ENCODE measurements around the gene RNF223.

DNA sequence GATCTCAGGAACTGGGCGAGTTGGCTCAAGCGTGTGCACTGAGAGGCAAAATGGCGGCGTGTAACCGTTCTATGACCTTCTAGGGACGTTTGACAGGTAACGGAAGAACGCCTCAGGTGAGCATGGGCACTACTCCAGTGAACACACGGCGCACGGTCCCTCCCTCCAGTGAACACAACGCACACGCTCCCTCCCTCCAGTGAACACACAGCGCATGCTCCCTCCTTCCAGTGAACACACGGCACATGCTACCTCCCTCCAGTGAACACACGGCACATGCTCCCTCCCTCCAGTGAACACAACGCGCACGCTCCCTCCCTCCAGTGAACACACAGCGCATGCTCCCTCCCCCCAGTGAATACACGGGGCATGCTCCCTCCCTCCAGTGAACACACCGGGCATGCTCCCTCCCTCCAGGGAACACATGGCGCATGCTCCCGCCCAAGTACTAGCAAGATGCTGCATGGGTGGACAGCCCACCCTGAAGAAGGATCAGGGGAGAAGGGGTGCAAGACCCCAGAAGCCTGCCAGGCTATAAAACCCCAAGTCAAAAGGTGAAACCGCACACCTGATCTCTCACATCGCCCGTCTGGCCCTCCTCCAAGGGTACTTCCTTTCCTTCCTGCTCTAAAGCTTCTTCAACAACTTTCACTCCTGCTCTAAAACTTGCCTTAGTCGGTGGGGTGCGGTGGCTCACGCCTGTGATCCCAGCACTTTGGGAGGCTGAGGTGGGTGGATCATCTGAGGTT, 38.3 kb upstream of the RNF223 start:
- TF ChIP-seq, protein P1, sequence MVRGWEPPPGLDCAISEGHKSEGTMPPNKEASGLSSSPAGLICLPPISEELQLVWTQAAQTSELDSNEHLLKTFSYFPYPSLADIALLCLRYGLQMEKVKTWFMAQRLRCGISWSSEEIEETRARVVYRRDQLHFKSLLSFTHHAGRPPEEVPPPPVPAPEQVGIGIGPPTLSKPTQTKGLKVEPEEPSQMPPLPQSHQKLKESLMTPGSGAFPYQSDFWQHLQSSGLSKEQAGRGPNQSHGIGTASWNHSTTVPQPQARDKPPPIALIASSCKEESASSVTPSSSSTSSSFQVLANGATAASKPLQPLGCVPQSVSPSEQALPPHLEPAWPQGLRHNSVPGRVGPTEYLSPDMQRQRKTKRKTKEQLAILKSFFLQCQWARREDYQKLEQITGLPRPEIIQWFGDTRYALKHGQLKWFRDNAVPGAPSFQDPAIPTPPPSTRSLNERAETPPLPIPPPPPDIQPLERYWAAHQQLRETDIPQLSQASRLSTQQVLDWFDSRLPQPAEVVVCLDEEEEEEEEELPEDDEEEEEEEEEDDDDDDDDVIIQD (CRISPR knock-in tag; IDR thresholded peaks at IDR 0.05; ENCODE audit: low read depth): no peak
- TF ChIP-seq NFE2 (CRISPR knock-in tag; IDR thresholded peaks at IDR 0.05): no peak
- no peak for TF ChIP-seq ZFX (CRISPR knock-in tag; IDR thresholded peaks at IDR 0.05; ENCODE audit: low read depth)
- TF ChIP-seq ZNF260 (CRISPR knock-in tag; IDR thresholded peaks at IDR 0.05; ENCODE audit: borderline replicate concordance, low read depth): no peak
- no peak for TF ChIP-seq MTF1 (CRISPR knock-in tag; IDR thresholded peaks at IDR 0.05)
- TF ChIP-seq ZNF720 (CRISPR knock-in tag; IDR thresholded peaks at IDR 0.05): no peak
- TF ChIP-seq FOSL1 (CRISPR knock-in tag; IDR thresholded peaks at IDR 0.05; ENCODE audit: borderline replicate concordance): no peak
- TF ChIP-seq, protein P2, sequence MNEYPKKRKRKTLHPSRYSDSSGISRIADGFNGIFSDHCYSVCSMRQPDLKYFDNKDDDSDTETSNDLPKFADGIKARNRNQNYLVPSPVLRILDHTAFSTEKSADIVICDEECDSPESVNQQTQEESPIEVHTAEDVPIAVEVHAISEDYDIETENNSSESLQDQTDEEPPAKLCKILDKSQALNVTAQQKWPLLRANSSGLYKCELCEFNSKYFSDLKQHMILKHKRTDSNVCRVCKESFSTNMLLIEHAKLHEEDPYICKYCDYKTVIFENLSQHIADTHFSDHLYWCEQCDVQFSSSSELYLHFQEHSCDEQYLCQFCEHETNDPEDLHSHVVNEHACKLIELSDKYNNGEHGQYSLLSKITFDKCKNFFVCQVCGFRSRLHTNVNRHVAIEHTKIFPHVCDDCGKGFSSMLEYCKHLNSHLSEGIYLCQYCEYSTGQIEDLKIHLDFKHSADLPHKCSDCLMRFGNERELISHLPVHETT (CRISPR knock-in tag; conservative IDR thresholded peaks at IDR 0.05): no peak
- TF ChIP-seq ZC3H4 (CRISPR knock-in tag; IDR thresholded peaks at IDR 0.05; ENCODE audit: borderline replicate concordance): no peak
- no peak for TF ChIP-seq POLR2AphosphoS5 (IDR thresholded peaks at IDR 0.05; ENCODE audit: low read depth, low read length)
- TF ChIP-seq MAZ (IDR thresholded peaks at IDR 0.05; ENCODE audit: borderline replicate concordance, low read depth, low read length): no peak
- TF ChIP-seq MAZ (CRISPR knock-in tag; IDR thresholded peaks at IDR 0.05; ENCODE audit: low read depth): no peak
- TF ChIP-seq, protein P3, sequence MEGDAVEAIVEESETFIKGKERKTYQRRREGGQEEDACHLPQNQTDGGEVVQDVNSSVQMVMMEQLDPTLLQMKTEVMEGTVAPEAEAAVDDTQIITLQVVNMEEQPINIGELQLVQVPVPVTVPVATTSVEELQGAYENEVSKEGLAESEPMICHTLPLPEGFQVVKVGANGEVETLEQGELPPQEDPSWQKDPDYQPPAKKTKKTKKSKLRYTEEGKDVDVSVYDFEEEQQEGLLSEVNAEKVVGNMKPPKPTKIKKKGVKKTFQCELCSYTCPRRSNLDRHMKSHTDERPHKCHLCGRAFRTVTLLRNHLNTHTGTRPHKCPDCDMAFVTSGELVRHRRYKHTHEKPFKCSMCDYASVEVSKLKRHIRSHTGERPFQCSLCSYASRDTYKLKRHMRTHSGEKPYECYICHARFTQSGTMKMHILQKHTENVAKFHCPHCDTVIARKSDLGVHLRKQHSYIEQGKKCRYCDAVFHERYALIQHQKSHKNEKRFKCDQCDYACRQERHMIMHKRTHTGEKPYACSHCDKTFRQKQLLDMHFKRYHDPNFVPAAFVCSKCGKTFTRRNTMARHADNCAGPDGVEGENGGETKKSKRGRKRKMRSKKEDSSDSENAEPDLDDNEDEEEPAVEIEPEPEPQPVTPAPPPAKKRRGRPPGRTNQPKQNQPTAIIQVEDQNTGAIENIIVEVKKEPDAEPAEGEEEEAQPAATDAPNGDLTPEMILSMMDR (CRISPR knock-in tag; IDR thresholded peaks at IDR 0.05): no peak

Measured in HepG2 (cell line).